Neuron (in vitro differentiated cells): ENCODE results near the gene HSPB8.

Experiments
- H2AFZ ChIP-seq: one replicate; pipeline ENCODE4 v1.6.1; 2013; ENCODE audit warnings: low read depth, mild to moderate bottlenecking, inconsistent platforms, low read length, moderate library complexity
- H3K27me3 ChIP-seq: one replicate; pipeline ENCODE4 v1.6.1; 2013; ENCODE audit warnings: low read length; ENCODE audit not compliant: insufficient read depth
- H3K36me3 ChIP-seq: one replicate; pipeline ENCODE4 v1.6.1; 2013; ENCODE audit warnings: low read length; ENCODE audit not compliant: insufficient read depth
- H3K4me1 ChIP-seq: one replicate; pipeline ENCODE4 v1.6.1; 2013; ENCODE audit warnings: low read length; ENCODE audit not compliant: insufficient read depth
- H3K4me3 ChIP-seq: 2 replicates; pipeline ENCODE4 v1.5.1; 2013; ENCODE audit warnings: mild to moderate bottlenecking, low read length, moderate library complexity
- H3K9me3 ChIP-seq: one replicate; pipeline ENCODE4 v1.6.1; 2013; ENCODE audit warnings: low read length

The HSPB8 gene

DNA sequence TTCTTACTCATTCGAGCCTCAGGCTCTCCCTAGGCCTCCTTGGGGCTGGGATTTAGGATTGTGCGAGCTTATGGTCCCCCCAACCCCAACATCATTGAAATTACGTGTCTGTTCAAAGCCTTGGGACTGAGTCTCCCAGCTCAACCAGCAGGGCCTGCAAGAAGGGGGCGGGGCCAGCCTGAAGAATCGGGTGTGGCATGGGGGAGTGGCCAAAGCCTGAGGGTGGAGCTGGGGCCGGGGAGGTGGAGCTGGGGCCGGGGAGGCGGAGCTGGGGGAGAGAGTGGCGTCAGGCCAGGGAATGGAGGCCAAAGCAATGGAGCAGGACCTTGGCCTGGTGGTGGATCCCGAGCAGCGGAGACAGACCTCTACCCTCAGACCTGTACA lies 24.3 kb upstream of the HSPB8 start:
- Histone ChIP-seq H3K9me3 (no peaks in the 10 kb centered on the region), H2AFZ (no peak overlapping the region), H3K27me3 (no peaks in the 10 kb centered on the region), H3K4me1 (no peaks in the 10 kb centered on the region), H3K36me3 (no peaks in the 10 kb centered on the region), H3K4me3 (no peak overlapping the region)

DNA sequence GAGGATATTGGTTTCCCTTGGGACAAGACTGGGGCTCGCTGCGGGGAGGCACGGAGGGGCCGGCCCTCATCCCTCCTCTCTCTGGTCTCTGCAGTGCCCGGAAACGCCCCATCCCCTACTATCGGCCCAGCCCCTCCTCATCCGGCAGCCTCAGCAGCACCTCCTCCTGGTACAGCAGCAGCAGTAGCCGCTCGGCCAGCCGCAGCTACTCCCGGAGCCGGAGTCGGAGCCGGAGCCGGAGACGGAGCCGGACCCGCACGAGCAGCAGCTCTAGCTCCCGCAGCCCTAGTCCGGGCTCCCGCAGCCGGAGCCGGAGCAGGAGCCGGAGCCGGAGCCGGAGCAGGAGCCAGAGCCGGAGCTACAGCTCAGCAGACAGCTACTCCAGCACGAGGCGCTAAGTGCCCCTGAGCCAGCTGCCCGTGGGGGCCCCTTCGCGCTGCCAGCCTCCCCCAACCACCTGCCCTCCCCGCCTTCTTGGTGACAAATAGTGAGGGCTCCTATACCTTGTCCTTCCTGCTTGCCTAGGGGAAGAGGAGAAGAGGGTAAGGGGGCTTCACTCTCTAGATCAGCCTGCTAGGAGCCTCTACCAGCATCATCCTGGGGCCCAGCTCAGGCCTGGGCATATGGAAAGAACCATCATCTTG lies 22.2 kb upstream of the HSPB8 start:
- no peaks in the 10 kb centered on the region for H3K9me3 ChIP-seq
- no peaks in the 10 kb centered on the region for H3K36me3 ChIP-seq
- no peaks in the 10 kb centered on the region for H3K4me1 ChIP-seq
- no peak overlapping the region for H3K4me3 ChIP-seq
- no peak overlapping the region for H2AFZ ChIP-seq
- no peaks in the 10 kb centered on the region for H3K27me3 ChIP-seq

DNA sequence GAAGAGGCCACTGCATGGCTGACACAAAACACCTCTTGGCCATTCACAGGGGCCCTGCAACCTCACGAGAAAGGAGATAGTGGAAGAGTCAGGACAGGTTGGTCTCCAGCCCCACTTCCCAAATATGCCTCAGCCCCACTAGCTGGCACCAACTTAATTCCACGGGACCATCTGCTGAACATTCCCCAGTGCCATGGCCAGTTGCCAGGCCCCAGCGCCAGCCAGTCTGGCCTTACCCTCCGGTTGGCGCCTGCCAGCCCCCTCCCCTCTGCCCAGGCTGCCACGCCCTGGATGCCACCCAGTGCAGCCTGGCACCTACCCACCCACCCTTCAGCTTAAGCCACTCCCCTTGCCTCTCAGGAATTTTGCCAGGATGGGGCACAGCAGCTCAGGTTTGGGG lies 21.2 kb upstream of the HSPB8 start:
- H3K9me3 ChIP-seq: no peaks in the 10 kb centered on the region
- no peaks in the 10 kb centered on the region for H3K4me1 ChIP-seq
- H3K4me3 ChIP-seq: no peak overlapping the region
- H3K27me3 ChIP-seq: no peaks in the 10 kb centered on the region
- no peak overlapping the region for H2AFZ ChIP-seq
- no peaks in the 10 kb centered on the region for H3K36me3 ChIP-seq

DNA sequence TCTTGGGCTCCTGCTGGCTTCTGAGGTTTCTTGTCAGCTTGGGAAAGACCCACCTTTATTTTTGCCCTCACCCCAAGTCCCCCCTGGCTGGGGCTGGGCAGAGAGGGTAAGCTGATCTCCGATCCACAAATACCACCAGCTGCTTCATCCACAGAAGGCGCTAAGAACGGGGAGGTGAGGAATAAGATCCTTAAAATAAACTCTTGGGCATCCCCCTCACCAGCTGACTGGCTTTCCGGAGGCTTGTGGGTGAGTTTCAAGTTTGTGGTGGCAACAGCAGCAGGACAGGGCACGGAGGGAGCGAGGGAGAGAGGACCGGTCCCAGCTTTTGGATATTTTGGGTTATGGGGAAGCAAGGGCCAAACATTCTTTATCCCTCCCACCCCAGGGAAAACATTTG lies 20.8 kb upstream of the HSPB8 start:
- H3K27me3 ChIP-seq: no peaks in the 10 kb centered on the region
- no peaks in the 10 kb centered on the region for H3K36me3 ChIP-seq
- no peaks in the 10 kb centered on the region for H3K9me3 ChIP-seq
- H2AFZ ChIP-seq: no peak overlapping the region
- no peak overlapping the region for H3K4me3 ChIP-seq
- H3K4me1 ChIP-seq: no peaks in the 10 kb centered on the region

DNA sequence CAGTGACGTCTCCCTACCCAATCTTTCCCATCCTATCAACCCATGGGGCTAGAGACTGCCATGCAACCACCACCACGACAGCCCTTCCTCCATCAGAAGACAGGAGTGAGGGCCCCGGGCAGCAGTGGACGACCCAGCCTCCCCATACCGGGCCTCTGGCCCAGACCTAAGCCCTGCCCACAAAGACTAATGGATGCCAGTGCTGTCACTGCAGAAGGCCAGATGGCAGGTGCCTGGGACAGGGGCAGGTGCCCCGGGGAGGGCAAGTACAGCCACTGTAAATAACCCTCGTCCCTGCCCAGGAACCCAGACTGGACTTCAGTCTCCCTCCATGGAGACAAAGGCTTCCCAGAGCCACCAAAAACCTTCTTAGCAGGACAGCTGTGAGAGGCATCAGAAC lies 20.3 kb upstream of the HSPB8 start:
- Histone ChIP-seq H3K9me3 (no peaks in the 10 kb centered on the region), H2AFZ (no peak overlapping the region), H3K4me1 (no peaks in the 10 kb centered on the region), H3K36me3 (no peaks in the 10 kb centered on the region), H3K4me3 (no peak overlapping the region), H3K27me3 (no peaks in the 10 kb centered on the region)

DNA sequence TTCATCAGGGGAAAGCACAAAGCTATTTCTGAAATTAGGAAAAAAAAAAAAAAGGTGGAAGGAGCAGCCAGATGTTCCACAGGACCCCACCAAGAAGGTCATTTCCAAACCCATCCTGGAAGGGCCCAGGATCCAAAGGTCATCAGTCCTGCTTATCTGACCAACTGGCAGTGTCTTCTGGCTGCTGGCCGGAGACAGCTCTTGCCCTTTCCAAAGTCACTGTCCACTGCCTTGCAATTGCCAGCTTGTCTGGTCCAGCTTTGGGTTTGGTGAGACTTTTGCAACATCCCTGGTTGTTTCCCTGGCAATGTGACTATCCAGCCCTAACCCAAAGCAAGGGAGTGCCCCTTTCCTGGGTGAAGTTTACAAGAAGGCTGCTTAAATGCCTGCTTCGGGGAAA lies 18.9 kb upstream of the HSPB8 start:
- Histone ChIP-seq H3K4me3 (no peak overlapping the region), H3K9me3 (no peaks in the 10 kb centered on the region), H3K4me1 (no peaks in the 10 kb centered on the region), H3K36me3 (no peaks in the 10 kb centered on the region), H2AFZ (no peak overlapping the region), H3K27me3 (no peaks in the 10 kb centered on the region)

DNA sequence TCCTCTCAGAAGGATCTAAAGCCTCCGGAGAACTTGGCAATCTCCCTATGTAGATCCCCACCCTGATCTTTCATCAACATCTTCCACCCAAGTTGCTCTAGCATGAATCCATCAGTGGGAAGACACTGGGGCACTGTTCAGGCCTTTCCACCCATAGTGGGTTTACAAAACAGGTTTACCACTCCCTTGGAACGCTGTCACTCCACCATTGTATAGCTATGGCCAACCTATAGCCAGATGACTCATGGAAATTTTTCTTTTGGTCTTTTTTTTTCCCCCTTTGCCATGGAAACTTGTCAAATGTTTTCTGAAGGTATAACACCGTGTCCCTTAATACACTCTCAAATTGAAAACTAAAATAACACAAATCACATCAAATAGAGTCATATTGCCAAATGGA lies 10.8 kb upstream of the HSPB8 start:
- H3K4me3 ChIP-seq: no peak overlapping the region
- no peak overlapping the region for H2AFZ ChIP-seq

DNA sequence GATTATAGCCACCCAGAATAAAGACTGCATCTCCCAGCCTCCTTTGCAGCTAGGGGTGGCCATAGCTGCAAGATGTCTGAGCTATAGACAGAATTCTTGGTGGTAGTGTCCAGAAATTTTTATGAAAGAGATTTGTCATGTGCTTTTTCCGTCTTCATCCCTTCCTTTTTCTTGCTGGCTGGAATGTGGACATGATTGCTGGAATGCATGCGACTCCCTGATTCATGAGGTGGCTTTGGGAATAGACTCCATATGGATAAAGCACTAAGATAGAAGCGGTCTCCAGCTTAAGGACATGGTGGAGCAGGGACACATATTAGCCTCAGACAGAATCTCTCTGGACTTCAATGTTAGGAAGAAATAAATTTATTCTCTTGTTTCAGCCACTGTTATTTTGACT lies 10.0 kb upstream of the HSPB8 start:
- H3K4me1 ChIP-seq: no peaks in the 10 kb centered on the region
- no peak overlapping the region for H3K4me3 ChIP-seq
- no peak overlapping the region for H2AFZ ChIP-seq
- no peaks in the 10 kb centered on the region for H3K27me3 ChIP-seq
- no peaks in the 10 kb centered on the region for H3K9me3 ChIP-seq
- H3K36me3 ChIP-seq: no peaks in the 10 kb centered on the region

More for the DNA sequence above, 10.8 kb upstream of the HSPB8 start:
- Histone ChIP-seq H3K9me3 (no peaks in the 10 kb centered on the region), H3K4me1 (no peaks in the 10 kb centered on the region), H3K36me3 (no peaks in the 10 kb centered on the region), H3K27me3 (no peaks in the 10 kb centered on the region)

DNA sequence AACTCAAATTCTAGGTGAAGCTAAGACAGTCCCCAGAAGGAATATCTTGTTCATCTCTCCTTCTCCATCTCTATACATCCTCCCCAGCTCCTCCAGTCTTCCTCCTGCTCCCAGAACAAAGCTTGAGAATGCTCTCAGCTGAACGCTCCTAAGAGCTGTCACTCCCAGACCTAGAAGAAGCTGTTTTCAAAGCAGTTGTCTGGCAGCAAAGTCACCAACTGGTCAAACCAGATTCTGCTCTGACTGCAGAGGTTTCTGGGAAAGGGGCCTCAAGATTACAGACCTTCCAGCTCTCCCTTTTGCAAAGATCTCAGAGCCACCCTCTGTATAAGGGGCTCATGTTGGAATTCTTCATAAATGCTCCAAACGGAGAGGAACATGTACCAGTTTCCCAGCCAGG lies 9.6 kb upstream of the HSPB8 start:
- no peaks in the 10 kb centered on the region for H3K36me3 ChIP-seq
- H3K9me3 ChIP-seq: no peaks in the 10 kb centered on the region
- no peaks in the 10 kb centered on the region for H3K27me3 ChIP-seq
- no peak overlapping the region for H2AFZ ChIP-seq
- no peaks in the 10 kb centered on the region for H3K4me1 ChIP-seq
- no peak overlapping the region for H3K4me3 ChIP-seq

DNA sequence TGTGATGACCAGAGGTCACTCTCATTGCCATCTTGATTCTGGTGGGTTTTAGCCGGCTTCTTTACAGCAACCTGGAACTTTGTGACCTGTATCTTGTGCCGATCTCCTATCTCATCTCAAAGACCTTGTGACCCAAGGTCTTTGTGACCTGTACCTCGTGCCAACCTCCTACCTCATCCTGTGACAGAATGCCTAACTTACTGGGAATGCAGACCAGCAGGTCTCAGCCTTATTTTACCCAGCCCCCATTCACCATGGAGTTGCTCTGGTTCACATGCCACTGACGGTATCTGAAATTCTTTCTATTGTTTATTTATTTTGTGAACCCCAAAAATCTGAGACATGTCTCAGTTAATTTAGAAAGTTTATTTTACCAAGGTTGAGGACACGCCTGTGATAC lies 7.4 kb upstream of the HSPB8 start:
- Histone ChIP-seq H3K36me3 (no peaks in the 10 kb centered on the region), H3K9me3 (no peaks in the 10 kb centered on the region), H3K27me3 (no peaks in the 10 kb centered on the region), H3K4me1 (no peaks in the 10 kb centered on the region), H3K4me3 (no peak overlapping the region), H2AFZ (no peak overlapping the region)

DNA sequence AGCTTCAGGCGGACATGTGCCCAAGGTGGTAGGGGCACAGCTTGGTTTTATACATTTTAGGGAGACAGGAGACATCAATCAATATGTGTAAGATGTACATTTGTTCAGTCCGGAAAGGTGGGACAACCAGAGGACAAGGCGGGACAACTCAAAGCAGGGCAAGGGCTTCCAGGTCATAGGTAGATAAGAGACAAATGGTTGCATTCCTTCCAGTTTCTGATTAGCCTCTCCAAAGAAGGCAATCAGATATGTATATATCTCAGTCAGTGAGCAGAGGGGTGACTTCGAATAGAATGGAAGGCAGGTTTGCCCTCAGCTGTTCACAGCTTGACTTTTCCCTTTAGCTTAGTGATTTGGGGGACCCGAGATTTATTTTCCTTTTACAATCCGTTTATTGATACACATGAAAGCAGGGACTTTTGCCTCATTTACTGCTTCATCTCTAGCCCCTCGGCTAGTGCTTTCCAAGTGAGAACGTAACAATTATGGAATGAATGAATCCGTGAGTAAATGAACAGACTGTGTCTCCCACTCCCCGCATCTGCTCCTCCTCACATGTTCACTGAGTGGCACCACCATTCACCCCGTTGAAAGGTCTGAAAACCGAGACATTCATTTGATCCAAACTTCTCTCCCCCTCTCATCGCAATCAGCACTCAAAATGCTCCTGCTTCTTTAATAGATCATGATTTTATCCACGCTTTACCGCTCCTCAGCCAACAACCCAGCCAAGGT lies 6.9 kb upstream of the HSPB8 start:
- H2AFZ ChIP-seq: no peak overlapping the region
- H3K36me3 ChIP-seq: no peaks in the 10 kb centered on the region
- H3K27me3 ChIP-seq: no peaks in the 10 kb centered on the region
- H3K4me3 ChIP-seq: no peak overlapping the region
- no peaks in the 10 kb centered on the region for H3K9me3 ChIP-seq
- H3K4me1 ChIP-seq: no peaks in the 10 kb centered on the region

DNA sequence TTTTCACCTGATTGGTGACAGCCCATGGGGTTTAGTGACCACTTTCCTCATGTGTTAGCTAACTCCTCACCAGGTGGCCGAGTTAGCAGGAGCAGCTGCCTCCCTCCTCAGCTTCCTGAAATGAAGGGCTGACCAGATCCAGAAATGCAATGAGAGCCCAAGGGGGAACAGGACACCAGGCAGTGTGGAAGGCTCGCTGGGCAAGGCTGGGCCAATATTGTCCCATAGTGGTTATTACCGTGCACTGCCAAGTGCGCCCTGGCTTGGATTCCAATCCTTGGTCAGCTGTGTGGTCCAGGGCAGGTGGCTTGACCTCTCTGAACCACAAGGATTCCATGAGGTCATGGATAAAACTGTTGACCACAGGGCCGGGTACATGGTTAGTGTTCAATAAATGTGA lies 3.6 kb upstream of the HSPB8 start:
- peaks cover 9% of the 10 kb centered on the region for H3K27me3 ChIP-seq
- H3K36me3 ChIP-seq: no peaks in the 10 kb centered on the region
- no peak overlapping the region for H3K4me3 ChIP-seq
- H3K4me1 ChIP-seq: no peaks in the 10 kb centered on the region
- H2AFZ ChIP-seq: no peak overlapping the region
- no peaks in the 10 kb centered on the region for H3K9me3 ChIP-seq

DNA sequence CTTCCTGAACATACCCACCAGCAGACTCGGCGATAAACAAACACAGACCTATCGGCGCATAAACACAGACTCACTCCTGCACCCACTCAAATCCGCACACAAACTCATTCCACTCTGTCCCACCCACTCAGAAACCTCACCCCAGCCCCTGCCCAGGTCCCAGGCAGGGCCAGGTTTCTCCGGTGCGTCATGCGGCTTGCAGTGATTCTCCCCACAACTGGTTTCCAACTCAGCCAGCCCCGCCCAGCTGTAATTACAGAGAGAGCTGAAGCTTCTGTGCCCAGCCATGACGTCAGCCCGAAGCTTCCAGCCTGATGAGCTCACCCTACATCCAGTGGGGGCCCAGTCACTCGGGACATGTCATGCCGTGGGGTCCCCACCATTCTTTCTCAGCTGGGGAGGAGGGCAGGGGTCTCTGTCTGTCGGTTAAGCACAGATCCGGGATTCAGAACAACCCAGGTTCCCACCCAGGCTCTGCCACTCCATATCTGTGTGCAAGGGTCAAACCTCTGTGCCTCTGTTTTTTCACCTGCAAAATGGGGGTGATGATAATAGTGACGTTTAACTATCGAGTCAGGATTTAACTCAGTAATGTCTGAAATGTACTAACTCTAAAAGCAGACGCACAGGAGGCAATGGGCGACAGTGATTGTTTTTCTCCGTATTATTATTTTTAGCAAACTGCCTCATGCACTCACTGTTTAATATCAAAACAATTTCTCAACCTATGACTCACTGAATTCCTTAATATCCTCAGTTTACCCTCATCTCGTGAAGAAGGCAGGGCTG lies 2.3 kb upstream of the HSPB8 start:
- Histone ChIP-seq H3K36me3 (no peaks in the 10 kb centered on the region), H2AFZ (no peak overlapping the region), H3K27me3 (peaks cover 9% of the 10 kb centered on the region), H3K4me3 (no peak overlapping the region), H3K9me3 (no peaks in the 10 kb centered on the region), H3K4me1 (no peaks in the 10 kb centered on the region)
